Activated naive CD8-positive, alpha-beta T cell treated with anti-CD3 and anti-CD28 coated beads, Interleukin-2, amount 10 ng/mL, durations not matched to agents 7 days and 5 days (primary cell): ENCODE results near the gene CARNS1. TPM values are rescaled to one million over a fixed set of nuclear protein-coding genes. Genes with fewer than 3 reads are reported as not detected.

Source experiments
- ATAC-seq: fragments of 150-1000 bp; cut with Tn5 transposase; one replicate; pipeline ENCODE4 v1.10.0; 2021; ENCODE audit warnings: low read depth, moderate library complexity
- POLR2A ChIA-PET: fragments of 350-600 bp; sonication (Branson Sonifier 250); formaldehyde crosslinking; loops from one replicate; lab custom pipeline; 2021; ENCODE audit warnings: antibody characterized with exemption; lab: Charles Lee
- DNase-seq: peaks from one replicate; pipeline ENCODE4 v3.0.0; 2021
- H3K27ac Mint-ChIP-seq: one replicate; pipeline ENCODE4 v1.8.0; 2022; ENCODE audit warnings: mild to moderate bottlenecking, mixed read lengths
- H3K27me3 Mint-ChIP-seq: one replicate; pipeline ENCODE4 v1.8.0; 2022; ENCODE audit warnings: mild to moderate bottlenecking, moderate library complexity, mixed read lengths
- H3K36me3 Mint-ChIP-seq: one replicate; pipeline ENCODE4 v1.8.0; 2021; ENCODE audit warnings: mild to moderate bottlenecking, mixed read lengths
- H3K4me1 Mint-ChIP-seq: one replicate; pipeline ENCODE4 v1.8.0; 2021; ENCODE audit warnings: mixed read lengths
- H3K4me3 Mint-ChIP-seq: one replicate; pipeline ENCODE4 v1.8.0; 2022; ENCODE audit warnings: mild to moderate bottlenecking, moderate library complexity, mixed read lengths
- H3K9me3 Mint-ChIP-seq: one replicate; pipeline ENCODE4 v1.8.0; 2021; ENCODE audit warnings: mixed read lengths
- total RNA-seq, 2 experiments: library from RNA; stranded (reverse); gene quantifications; one replicate each; pipeline ENCODE4 v1.2.3, GENCODE V29; 2021

Gene CARNS1
- total RNA-seq, 2 experiments from 2014 or later = 5.5 to 5.6 TPM

DNA sequence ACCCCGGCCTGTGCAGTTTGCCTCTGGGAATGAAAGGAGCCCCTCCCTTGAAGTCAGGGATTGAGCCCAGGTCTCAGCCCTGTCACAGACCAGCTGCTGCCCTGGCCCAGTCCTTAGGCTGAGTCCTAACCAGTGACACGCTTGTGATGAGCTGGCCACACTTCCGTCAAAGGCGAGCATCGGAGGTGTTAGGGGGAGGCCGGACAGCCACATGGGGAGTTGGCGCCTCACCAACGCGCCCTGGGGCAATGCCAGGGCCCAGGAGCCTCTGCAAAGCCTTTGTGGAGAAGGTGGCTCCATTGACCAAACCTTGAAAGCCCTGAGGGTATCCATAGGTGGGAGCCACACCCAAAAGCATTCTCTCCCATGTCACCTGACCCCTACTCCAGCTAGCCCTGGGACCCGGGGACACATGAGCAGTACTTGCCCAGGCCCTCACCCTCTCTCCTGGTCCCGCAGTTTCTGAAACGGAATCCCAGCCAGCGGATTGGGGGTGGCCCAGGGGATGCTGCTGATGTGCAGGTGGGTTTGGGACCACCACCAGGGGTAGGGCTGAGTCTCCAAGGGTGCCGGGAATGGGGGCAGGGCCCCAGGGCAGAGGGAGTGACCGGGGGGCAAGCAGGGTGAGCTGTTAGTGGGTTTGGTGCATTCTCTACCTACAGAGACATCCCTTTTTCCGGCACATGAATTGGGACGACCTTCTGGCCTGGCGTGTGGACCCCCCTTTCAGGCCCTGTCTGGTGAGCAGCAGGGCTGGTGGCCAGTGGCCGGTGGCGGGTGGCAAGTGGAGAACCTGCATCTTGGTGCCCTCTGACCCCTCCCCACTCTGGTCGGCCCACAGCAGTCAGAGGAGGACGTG lies 18.3 kb downstream of the CARNS1 start:
- H3K36me3 Mint-ChIP-seq = peaks cover 32% of the 10 kb centered on the region
- H3K4me3 Mint-ChIP-seq = peak overlapping the region; percentile 98
- no peaks in the 10 kb centered on the region for H3K27me3 Mint-ChIP-seq
- ATAC-seq = no peak
- H3K27ac Mint-ChIP-seq = peak overlapping the region; percentile 78
- H3K9me3 Mint-ChIP-seq = no peaks in the 10 kb centered on the region
- POLR2A ChIA-PET = interaction anchor here (1.0 to 16.3 kb wide), 7 partner anchors 9 to 52 kb away, joined by 3 to 491 read pairs (median 4); partner anchors contain the start of genes CARNS1, CORO1B, PPP1CA and TBC1D10C
- peaks cover 37% of the 10 kb centered on the region for H3K4me1 Mint-ChIP-seq
- DNase-seq = peak; percentile 53

- Mint-ChIP-seq H3K27ac (peak overlapping the region; percentile 78), H3K4me1 (peaks cover 41% of the 10 kb centered on the region), H3K27me3 (no peaks in the 10 kb centered on the region), H3K9me3 (no peaks in the 10 kb centered on the region), H3K4me3 (peak overlapping the region; percentile 98), H3K36me3 (peaks cover 37% of the 10 kb centered on the region)
- DNase-seq (no peak), ATAC-seq (no peak)
- POLR2A ChIA-PET = interaction anchor here (0.7 to 16.3 kb wide), 8 partner anchors 9 to 61 kb away, joined by 3 to 491 read pairs (median 4); partner anchors contain the start of genes CARNS1, CLCF1, CORO1B and PPP1CA
Observed at GRCh38 chr11:67434395-67434881, 19.0 kb downstream of the CARNS1 start.

- ATAC-seq (no peak), DNase-seq (peak; percentile 52)
- peak overlapping the region; percentile 98 for H3K4me3 Mint-ChIP-seq
- no peaks in the 10 kb centered on the region for H3K9me3 Mint-ChIP-seq
- peaks cover 44% of the 10 kb centered on the region for H3K4me1 Mint-ChIP-seq
- peak overlapping the region; percentile 89 for H3K27ac Mint-ChIP-seq
- POLR2A ChIA-PET = interaction anchor here (0.5 to 16.3 kb wide), 14 partner anchors 8 to 82 kb away, joined by 3 to 491 read pairs (median 14); partner anchors contain the start of genes AIP, CARNS1, CLCF1 and CORO1B
- H3K27me3 Mint-ChIP-seq = no peaks in the 10 kb centered on the region
- peaks cover 40% of the 10 kb centered on the region for H3K36me3 Mint-ChIP-seq
Observed at GRCh38 chr11:67435031-67435726, 19.7 kb downstream of the CARNS1 start.

DNA sequence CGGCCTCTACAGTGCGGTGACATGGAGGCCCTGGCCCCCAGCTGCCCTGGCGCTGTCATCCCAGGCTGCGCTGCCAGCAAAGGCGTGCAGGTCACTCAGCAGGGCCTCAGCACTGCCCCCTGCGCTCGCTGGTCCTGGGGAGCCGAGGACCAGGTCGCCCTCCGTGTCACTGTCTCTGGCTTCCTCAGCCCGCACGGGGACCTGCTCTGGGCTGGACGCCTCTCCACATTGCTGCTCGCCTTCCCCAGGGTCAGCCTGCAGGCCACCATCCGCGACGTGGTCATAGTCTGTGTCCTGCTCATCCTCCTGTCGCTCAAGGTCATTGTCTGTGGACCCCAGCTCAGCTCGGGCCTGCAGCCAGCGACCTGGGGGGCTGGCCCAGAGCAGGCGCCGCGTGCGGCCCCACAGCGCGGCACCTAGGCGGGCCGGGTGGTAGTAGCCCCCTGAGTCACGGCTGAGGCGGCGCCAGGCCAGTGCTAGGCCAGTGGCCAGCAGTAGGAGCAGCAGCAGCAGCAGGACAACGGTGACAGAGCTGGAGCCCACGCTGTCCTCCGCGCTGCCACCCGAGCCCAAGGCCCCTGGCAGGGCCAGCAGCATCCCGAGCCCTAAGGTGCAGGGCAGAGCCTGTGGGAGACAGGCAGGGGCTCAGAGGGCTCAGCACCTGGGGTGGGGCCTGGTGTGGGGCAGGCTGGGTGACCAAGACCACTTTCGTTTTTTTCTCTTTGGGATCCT lies 20.4 kb downstream of the CARNS1 start:
- H3K4me3 Mint-ChIP-seq = peak overlapping the region; percentile 98
- H3K9me3 Mint-ChIP-seq = no peaks in the 10 kb centered on the region
- peaks cover 45% of the 10 kb centered on the region for H3K4me1 Mint-ChIP-seq
- peaks cover 37% of the 10 kb centered on the region for H3K36me3 Mint-ChIP-seq
- DNase-seq (peak; percentile 56), ATAC-seq (peak; percentile 4)
- no peaks in the 10 kb centered on the region for H3K27me3 Mint-ChIP-seq
- POLR2A ChIA-PET = interaction anchor here (0.5 to 16.3 kb wide), 17 partner anchors 7 to 214 kb away, joined by 3 to 491 read pairs (median 32); partner anchors contain the start of genes ACY3, AIP, CARNS1 and PITPNM1
- H3K27ac Mint-ChIP-seq = peak overlapping the region; percentile 96

GRCh38 chr11:67436459-67437081 lies 21.1 kb downstream of the CARNS1 start:
- POLR2A ChIA-PET = interaction anchor here (0.6 to 16.3 kb wide), 24 partner anchors 8 to 213 kb away, joined by 3 to 491 read pairs (median 9); partner anchors contain the start of genes ACY3, AIP, CABP4 and CARNS1
- H3K9me3 Mint-ChIP-seq = no peaks in the 10 kb centered on the region

GRCh38 chr11:67437082-67437808 lies 21.8 kb downstream of the CARNS1 start, which contains the start of gene PTPRCAP:
TSS of gene PTPRCAP (minus strand) at chr11:67437682. CDS start at chr11:67437619, 63 bp downstream.
- Mint-ChIP-seq H3K4me1 (peaks cover 40% of the 10 kb centered on the region), H3K27me3 (no peaks in the 10 kb centered on the region), H3K9me3 (no peaks in the 10 kb centered on the region), H3K27ac (peak within 1 kb of the TSS; percentile 96), H3K36me3 (peaks cover 30% of the 10 kb centered on the region), H3K4me3 (peak within 1 kb of the TSS; percentile 98)
- POLR2A ChIA-PET = interaction anchor here (0.6 to 16.3 kb wide), 30 partner anchors 8 to 212 kb away, joined by 3 to 491 read pairs (median 8); partner anchors contain the start of genes AIP, ANKRD13D, CABP4 and CARNS1
- ATAC-seq = peak; percentile 46
- peak; percentile 85 for DNase-seq

More at GRCh38 chr11:67436459-67437081, 21.1 kb downstream of the CARNS1 start:
- DNase-seq (peak; percentile 79), ATAC-seq (peak; percentile 40)
- Mint-ChIP-seq H3K27me3 (no peaks in the 10 kb centered on the region), H3K4me1 (peaks cover 47% of the 10 kb centered on the region), H3K27ac (peak overlapping the region; percentile 96), H3K36me3 (peaks cover 37% of the 10 kb centered on the region), H3K4me3 (peak overlapping the region; percentile 98)

DNA sequence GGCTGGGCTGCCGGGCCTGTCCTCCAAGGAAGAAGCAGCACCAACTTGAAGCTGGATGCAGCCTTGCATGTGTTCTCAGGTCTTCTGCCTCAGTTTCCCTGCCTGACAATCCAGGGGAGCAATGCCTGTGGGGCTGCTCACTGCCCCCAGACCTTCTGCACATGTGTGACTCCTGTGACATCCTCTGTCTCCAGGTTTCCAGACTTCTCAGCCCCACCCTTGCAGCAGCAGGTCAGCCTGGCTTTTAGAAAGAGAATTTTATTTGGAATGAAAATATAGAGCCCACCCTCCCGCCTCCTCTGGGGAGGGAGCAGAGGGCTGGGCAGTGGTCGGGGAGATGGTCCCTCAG lies 22.3 kb downstream of the CARNS1 start:
- POLR2A ChIA-PET = interaction anchor here (0.7 to 16.3 kb wide), 25 partner anchors 8 to 211 kb away, joined by 3 to 491 read pairs (median 8); partner anchors contain the start of genes AIP, ANKRD13D, CABP4 and CARNS1
- Mint-ChIP-seq H3K27ac (peak overlapping the region; percentile 96), H3K4me3 (peak overlapping the region; percentile 98), H3K27me3 (no peaks in the 10 kb centered on the region), H3K36me3 (peaks cover 29% of the 10 kb centered on the region), H3K4me1 (peaks cover 38% of the 10 kb centered on the region), H3K9me3 (no peaks in the 10 kb centered on the region)
- ATAC-seq (no peak), DNase-seq (no peak)

DNA sequence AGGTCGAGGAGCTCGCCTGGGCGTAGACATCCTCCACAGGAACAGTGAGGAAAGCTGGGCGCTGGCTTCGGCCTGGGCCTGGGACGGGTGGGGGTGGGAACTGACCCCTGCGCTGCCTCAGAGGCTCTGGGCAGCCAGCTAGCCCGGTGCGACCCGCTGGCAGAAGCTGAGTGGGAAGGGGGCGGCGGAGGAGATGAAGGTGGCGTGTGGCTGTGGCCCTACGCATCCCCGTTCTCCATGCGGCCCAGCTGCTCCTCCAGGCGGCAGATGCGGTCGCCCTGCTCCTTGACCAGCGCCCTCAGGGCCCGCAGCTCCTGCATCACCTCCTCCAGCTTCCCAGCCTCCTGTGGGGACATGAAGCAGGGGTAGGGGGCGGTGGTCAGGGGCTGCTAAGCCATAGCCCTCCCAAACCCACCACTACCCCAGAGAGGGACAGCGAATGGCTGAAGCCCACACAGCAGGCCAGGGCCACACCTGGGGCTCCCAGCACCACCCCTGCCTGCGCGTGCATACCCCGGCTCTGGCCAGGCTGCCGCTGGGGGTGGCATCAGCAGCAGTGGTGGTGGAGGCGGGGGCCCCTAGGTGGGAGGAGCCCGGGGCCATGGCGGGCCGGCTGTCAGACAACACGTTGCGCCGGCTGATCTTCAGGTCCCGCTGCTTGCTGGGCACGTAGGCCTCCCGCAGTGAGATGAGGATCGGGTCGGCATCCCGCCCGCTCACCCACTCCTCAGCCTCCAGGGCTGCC lies 22.9 kb downstream of the CARNS1 start:
- POLR2A ChIA-PET = interaction anchor here (0.6 to 16.3 kb wide), 25 partner anchors 7 to 210 kb away, joined by 3 to 491 read pairs (median 8); partner anchors contain the start of genes AIP, ANKRD13D, CABP4 and CARNS1
- peaks cover 35% of the 10 kb centered on the region for H3K4me1 Mint-ChIP-seq
- peak; percentile 86 for DNase-seq
- H3K27ac Mint-ChIP-seq = peak overlapping the region; percentile 96
- peaks cover 29% of the 10 kb centered on the region for H3K36me3 Mint-ChIP-seq
- peak; percentile 43 for ATAC-seq
- no peaks in the 10 kb centered on the region for H3K9me3 Mint-ChIP-seq
- peak overlapping the region; percentile 98 for H3K4me3 Mint-ChIP-seq
- H3K27me3 Mint-ChIP-seq = no peaks in the 10 kb centered on the region

DNA sequence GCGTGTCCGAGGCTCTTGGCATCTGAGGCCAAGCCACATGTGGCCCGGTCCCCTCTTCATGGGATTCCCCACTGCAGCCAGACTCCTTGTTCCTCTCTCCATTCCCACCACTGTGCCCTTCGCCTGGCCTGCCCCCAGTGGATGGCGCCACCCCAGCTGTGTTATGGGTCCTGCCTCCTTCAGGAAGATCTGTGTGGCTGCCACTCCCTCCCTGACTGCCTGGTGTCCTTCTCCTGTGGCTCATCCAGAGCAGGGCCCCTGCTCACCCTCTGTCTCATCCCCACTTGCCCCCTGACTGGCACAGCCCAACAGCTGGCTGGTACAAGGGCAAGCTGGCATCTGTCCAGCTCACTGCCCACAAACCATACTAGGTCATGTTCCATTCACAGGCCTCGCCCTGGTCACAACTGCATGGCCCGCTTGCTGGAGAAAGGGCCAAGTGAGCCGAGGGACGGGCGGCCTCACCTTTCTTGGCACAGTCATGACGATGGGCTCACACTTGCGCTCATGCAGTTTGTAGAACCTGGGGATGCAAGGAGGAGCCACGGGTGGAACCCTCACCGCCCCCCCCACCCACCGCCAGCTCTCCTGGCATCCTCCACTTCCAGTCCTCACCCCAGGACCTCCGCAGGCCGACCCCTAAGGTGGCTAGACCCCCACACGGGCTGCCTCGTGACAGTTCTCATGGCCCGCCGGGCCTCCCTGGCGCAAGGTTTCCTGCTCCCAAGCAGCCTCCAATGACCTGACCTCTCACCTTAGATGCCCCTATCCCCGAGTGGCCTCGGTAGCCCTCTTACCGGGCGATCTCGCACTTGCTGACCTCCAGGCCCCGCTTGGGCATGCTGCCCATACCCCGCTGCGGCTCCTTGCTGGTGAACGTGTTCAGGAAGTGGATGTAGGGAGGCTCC lies 24.1 kb downstream of the CARNS1 start:
- Mint-ChIP-seq H3K4me1 (peaks cover 34% of the 10 kb centered on the region), H3K27ac (peak overlapping the region; percentile 96), H3K4me3 (peak overlapping the region; percentile 98), H3K36me3 (peaks cover 29% of the 10 kb centered on the region), H3K9me3 (no peaks in the 10 kb centered on the region), H3K27me3 (no peaks in the 10 kb centered on the region)
- POLR2A ChIA-PET = interaction anchor here (0.5 to 16.3 kb wide), 13 partner anchors 8 to 207 kb away, joined by 5 to 491 read pairs (median 39); partner anchors contain the start of genes AIP, CARNS1, PITPNM1 and PPP1CA
- DNase-seq (peak; percentile 61), ATAC-seq (no peak)
